ENCODE results near the gene DNLZ. TPM values are rescaled to one million over a fixed set of nuclear protein-coding genes. Genes with fewer than 3 reads are reported as not detected.
A peak's percentile ranks its signal among the peaks of the same experiment; 100 is the strongest.

The DNLZ gene
- total and polyA plus RNA-seq, 8 donors = 4.2 to 18.8 (median 8.8) TPM

DNA sequence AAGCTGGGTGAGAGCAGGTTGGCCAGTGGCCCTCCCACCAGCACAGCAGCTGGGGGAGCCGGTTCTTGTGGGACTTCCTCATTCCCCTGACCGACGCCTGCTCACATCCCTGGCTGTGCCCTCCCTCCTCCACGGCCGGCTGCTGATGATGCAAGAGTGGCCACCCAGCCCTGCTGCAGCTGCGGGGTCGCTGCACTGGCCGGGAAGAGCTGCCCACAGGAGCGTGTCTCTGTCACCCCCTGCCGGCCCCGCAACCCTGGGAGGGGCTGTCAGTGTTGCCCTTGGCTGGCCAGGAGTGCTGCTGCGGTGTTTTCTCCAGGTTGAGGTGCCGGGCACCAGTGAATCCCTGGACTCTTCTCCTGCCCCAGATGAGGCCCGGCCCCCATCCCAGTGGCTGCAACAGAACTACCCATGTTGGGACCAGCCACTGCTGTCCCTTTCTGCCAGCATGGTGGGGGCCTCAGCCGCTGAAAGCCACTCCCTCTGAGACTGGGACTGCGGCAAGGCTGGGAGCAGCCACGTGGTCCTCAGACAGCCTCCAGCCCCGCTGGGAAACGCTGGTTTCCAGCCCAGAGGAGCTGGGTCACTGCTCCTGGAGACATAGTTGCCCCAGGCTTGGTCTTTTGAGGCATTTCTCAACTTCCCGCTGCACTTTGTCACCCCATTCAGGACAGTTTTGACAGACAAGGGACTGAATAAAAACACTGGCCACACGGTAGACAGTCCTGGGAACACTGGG is 9.2 kb upstream of the DNLZ start:
- Histone ChIP-seq H3K27ac (peak overlapping the region; percentile 39 to 82), H3K4me3 (peak overlapping the region; percentile 21 to 50), H3K9me3 (no peaks in the 10 kb centered on the region), H3K36me3 (peaks cover 0 to 40% of the 10 kb centered on the region in 2 donors), H3K4me1 (peaks cover 11 to 23% of the 10 kb centered on the region in 2 donors), H3K27me3 (no peaks in the 10 kb centered on the region)
- intact Hi-C loops (cut with DNase I) = no loop called here
- TF ChIP-seq, protein P1, sequence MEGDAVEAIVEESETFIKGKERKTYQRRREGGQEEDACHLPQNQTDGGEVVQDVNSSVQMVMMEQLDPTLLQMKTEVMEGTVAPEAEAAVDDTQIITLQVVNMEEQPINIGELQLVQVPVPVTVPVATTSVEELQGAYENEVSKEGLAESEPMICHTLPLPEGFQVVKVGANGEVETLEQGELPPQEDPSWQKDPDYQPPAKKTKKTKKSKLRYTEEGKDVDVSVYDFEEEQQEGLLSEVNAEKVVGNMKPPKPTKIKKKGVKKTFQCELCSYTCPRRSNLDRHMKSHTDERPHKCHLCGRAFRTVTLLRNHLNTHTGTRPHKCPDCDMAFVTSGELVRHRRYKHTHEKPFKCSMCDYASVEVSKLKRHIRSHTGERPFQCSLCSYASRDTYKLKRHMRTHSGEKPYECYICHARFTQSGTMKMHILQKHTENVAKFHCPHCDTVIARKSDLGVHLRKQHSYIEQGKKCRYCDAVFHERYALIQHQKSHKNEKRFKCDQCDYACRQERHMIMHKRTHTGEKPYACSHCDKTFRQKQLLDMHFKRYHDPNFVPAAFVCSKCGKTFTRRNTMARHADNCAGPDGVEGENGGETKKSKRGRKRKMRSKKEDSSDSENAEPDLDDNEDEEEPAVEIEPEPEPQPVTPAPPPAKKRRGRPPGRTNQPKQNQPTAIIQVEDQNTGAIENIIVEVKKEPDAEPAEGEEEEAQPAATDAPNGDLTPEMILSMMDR (IDR thresholded peaks at IDR 0.05) = no peak
- ATAC-seq (peak; percentile 83), DNase-seq (peak; percentile 43 to 93 (median 80))

- intact Hi-C loops (cut with DNase I) = no loop called here
Observed at GRCh38 chr9:136372006-136372405, 8.5 kb upstream of the DNLZ start.

GRCh38 chr9:136371533-136371880 is 8.0 kb upstream of the DNLZ start:
- peaks cover 0 to 37% of the 10 kb centered on the region in 2 donors for H3K36me3 ChIP-seq
- no peaks in the 10 kb centered on the region for H3K27me3 ChIP-seq
- peaks cover 11 to 24% of the 10 kb centered on the region in 2 donors for H3K4me1 ChIP-seq
- TF ChIP-seq, protein P1 (IDR thresholded peaks at IDR 0.05) = no peak
- ATAC-seq (no peak), DNase-seq (no peak)
- intact Hi-C loops (cut with DNase I) = no loop called here
- H3K27ac ChIP-seq = no peak overlapping the region
- no peaks in the 10 kb centered on the region for H3K9me3 ChIP-seq
- no peak overlapping the region for H3K4me3 ChIP-seq

More at GRCh38 chr9:136372006-136372405, 8.5 kb upstream of the DNLZ start:
- DNase-seq (no peak), ATAC-seq (no peak)
- Histone ChIP-seq H3K27ac (peak overlapping the region in 1 of 2 donors; percentile 82), H3K9me3 (no peaks in the 10 kb centered on the region), H3K36me3 (peaks cover 0 to 37% of the 10 kb centered on the region in 2 donors), H3K27me3 (no peaks in the 10 kb centered on the region), H3K4me3 (peak overlapping the region in 1 of 2 donors; percentile 50), H3K4me1 (peaks cover 11 to 23% of the 10 kb centered on the region in 2 donors)
- TF ChIP-seq, protein P1 (IDR thresholded peaks at IDR 0.05) = no peak

DNA sequence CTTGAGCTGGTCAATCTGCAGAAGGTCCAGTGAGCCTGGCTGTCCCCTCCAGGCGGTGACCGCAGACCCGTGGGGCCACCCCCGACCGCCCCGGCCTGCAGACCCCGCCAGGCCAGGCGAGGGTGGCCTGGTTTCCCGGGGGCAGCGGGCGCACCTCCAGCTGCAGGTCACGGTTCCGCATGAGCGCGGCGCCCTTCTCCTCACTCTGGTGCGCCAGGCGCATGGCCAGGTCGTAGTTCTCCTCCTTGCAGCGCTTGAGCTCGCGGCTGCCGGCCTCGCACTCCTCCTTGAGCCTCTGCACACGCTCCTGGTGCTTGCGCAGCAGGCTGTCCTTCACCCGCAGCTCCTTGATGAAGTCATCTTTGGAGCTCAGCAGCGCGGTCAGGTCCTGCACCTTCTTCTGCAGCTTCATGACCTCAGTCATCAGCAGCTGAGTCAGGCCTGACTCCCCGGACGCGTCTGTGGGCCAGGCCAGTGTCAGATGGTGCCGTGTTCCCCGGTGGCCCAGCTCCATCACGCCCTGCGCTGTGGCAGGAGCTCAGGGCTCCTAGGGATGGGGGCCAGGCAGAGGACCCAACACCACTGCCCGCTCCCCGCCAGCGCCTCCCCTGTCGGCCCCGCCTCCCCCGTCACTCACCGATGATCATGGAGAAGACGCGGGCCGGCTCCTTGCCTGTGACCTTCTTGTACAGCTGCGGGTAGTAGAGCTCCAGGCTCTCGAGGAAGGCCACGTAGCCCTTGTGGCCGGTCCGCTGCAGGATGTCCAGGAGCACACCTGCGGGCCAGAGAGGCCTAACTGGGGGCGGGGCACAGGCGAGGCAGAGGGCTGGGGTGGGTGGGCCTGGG is 7.4 kb upstream of the DNLZ start:
- Histone ChIP-seq H3K36me3 (peaks cover 0 to 34% of the 10 kb centered on the region in 2 donors), H3K4me1 (peaks cover 11 to 30% of the 10 kb centered on the region in 2 donors), H3K9me3 (no peaks in the 10 kb centered on the region), H3K4me3 (no peak overlapping the region), H3K27ac (no peak overlapping the region), H3K27me3 (no peaks in the 10 kb centered on the region)
- ATAC-seq (no peak), DNase-seq (no peak)
- TF ChIP-seq, protein P1 (IDR thresholded peaks at IDR 0.05) = no peak
- intact Hi-C loops (cut with DNase I) = no loop called here

- TF ChIP-seq, protein P1 (IDR thresholded peaks at IDR 0.05) = no peak
- no peaks in the 10 kb centered on the region for H3K27me3 ChIP-seq
- no peak for ATAC-seq
- H3K4me3 ChIP-seq = no peak overlapping the region
- intact Hi-C loops (cut with DNase I) = no loop called here
- H3K4me1 ChIP-seq = peaks cover 11 to 39% of the 10 kb centered on the region in 2 donors
- H3K9me3 ChIP-seq = no peaks in the 10 kb centered on the region
- H3K36me3 ChIP-seq = peaks cover 0 to 25% of the 10 kb centered on the region in 2 donors
- DNase-seq = no peak
- H3K27ac ChIP-seq = no peak overlapping the region
Observed at GRCh38 chr9:136370037-136370436, 6.5 kb upstream of the DNLZ start.
